Measurements from ENCODE around the gene C2orf68.
"Not testable (repeated sequence)": the region's sequence is repeated elsewhere in the genome, so short reads cannot be mapped to it uniquely, and the experiment has no call there.

The C2orf68 gene

GRCh38 chr2:85566265-85566664 is 45.6 kb downstream of the C2orf68 start:
- POLR2A ChIA-PET (ENCODE audit: low non-redundant PET), result no interaction called here
- DNase-seq (ENCODE audit: low spot score), result no peak
- TF ChIP-seq CTCF (conservative IDR thresholded peaks at IDR 0.05; ENCODE audit: low read depth), result no peak
- no peak overlapping the region for H3K27ac ChIP-seq
- CTCF ChIA-PET, result no interaction called here

- ChIA-PET CTCF (interaction anchor here (0.6 to 1.0 kb wide), 2 partner anchors 11 to 244 kb away, joined by 3 read pairs; no protein-coding TSS in a partner anchor), POLR2A (ENCODE audit: low non-redundant PET) (interaction anchor here (0.5 to 0.6 kb wide), 3 partner anchors 13 to 236 kb away, joined by 3 to 8 read pairs (median 6); partner anchors contain the start of genes RETSAT and TGOLN2)
- DNase-seq (ENCODE audit: low spot score), result no peak
- H3K27ac ChIP-seq, result no peak overlapping the region
- no peak for TF ChIP-seq CTCF (conservative IDR thresholded peaks at IDR 0.05; ENCODE audit: low read depth)
Measured at GRCh38 chr2:85564144-85564563, 47.7 kb downstream of the C2orf68 start.

GRCh38 chr2:85561280-85562212 is 50.3 kb downstream of the C2orf68 start, which contains the start of gene GGCX:
Gene GGCX, minus strand, starts transcription at chr2:85561493. Its CDS starts 65 bp downstream, at chr2:85561428.
- peak within 1 kb of the TSS; percentile 82 for H3K27ac ChIP-seq
- CTCF ChIA-PET, result interaction anchor here (0.6 to 1.1 kb wide), 3 partner anchors 10 to 43 kb away, joined by 3 read pairs; no protein-coding TSS in a partner anchor
- POLR2A ChIA-PET (ENCODE audit: low non-redundant PET), result interaction anchor here (1.0 to 1.2 kb wide), 2 partner anchors 9 to 14 kb away, joined by 4 to 5 read pairs; no protein-coding TSS in a partner anchor
- DNase-seq (ENCODE audit: low spot score), result peak; percentile 88
- TF ChIP-seq CTCF (conservative IDR thresholded peaks at IDR 0.05; ENCODE audit: low read depth), result no peak

GRCh38 chr2:85560812-85561279 is 51.0 kb downstream of the C2orf68 start:
- POLR2A ChIA-PET (ENCODE audit: low non-redundant PET), result interaction anchor here (0.6 to 1.0 kb wide), 2 partner anchors 9 to 16 kb away, joined by 4 to 5 read pairs; partner anchors contain the start of gene VAMP8
- peak overlapping the region; percentile 82 for H3K27ac ChIP-seq
- no peak for DNase-seq (ENCODE audit: low spot score)
- TF ChIP-seq CTCF (conservative IDR thresholded peaks at IDR 0.05; ENCODE audit: low read depth), result no peak
- CTCF ChIA-PET, result interaction anchor here (1.1 kb wide), 1 partner anchor 9 kb away, joined by 3 read pairs; no protein-coding TSS in a partner anchor

- H3K27ac ChIP-seq, result peak overlapping the region; percentile 82
- ChIA-PET CTCF (interaction anchor here (0.7 to 1.1 kb wide), 3 partner anchors 8 to 286 kb away, joined by 3 to 6 read pairs (median 4); no protein-coding TSS in a partner anchor), POLR2A (ENCODE audit: low non-redundant PET) (interaction anchor here (0.6 to 1.0 kb wide), 2 partner anchors 8 to 17 kb away, joined by 4 to 5 read pairs; partner anchors contain the start of gene VAMP8)
- DNase-seq (ENCODE audit: low spot score), result not testable (repeated sequence)
Measured at GRCh38 chr2:85560403-85560726, 51.5 kb downstream of the C2orf68 start.

- DNase-seq (ENCODE audit: low spot score), result no peak
- ChIA-PET POLR2A (ENCODE audit: low non-redundant PET) (no interaction called here), CTCF (no interaction called here)
- H3K27ac ChIP-seq, result no peak overlapping the region
- no peak for TF ChIP-seq CTCF (conservative IDR thresholded peaks at IDR 0.05; ENCODE audit: low read depth)
Measured at GRCh38 chr2:85558160-85558559, 53.7 kb downstream of the C2orf68 start.
